Measurements from ENCODE around the gene PYGB. TPM values are rescaled to one million over a fixed set of nuclear protein-coding genes. Genes with fewer than 3 reads are reported as not detected.
A peak's percentile ranks its signal among the peaks of the same experiment; 100 is the strongest.

The PYGB gene
- total RNA-seq, 2 donors from 2014 or later, result 43.7 to 48.3 TPM

- H3K9me3 Mint-ChIP-seq, result no peaks in the 10 kb centered on the region
- H3K4me1 Mint-ChIP-seq (ENCODE audit: low read depth), result no peaks in the 10 kb centered on the region
- H3K27ac Mint-ChIP-seq, result peak overlapping the region; percentile 30
- no peak overlapping the region for H3K4me3 Mint-ChIP-seq
- DNase-seq (no peak), ATAC-seq (replicated peaks in 1 of 2) (no peak)
- H3K27me3 Mint-ChIP-seq (ENCODE audit: low read depth), result no peaks in the 10 kb centered on the region
- H3K36me3 Mint-ChIP-seq (ENCODE audit: insufficient read depth in 2 of 2), result no peaks in the 10 kb centered on the region
Observed at GRCh38 chr20:25293507-25293906, 45.6 kb downstream of the PYGB start.

- ATAC-seq (replicated peaks in 1 of 2) (no peak), DNase-seq (no peak)
- H3K36me3 Mint-ChIP-seq (ENCODE audit: insufficient read depth in 2 of 2), result no peaks in the 10 kb centered on the region
- no peaks in the 10 kb centered on the region for H3K4me1 Mint-ChIP-seq (ENCODE audit: low read depth)
- no peaks in the 10 kb centered on the region for H3K9me3 Mint-ChIP-seq
- H3K27me3 Mint-ChIP-seq (ENCODE audit: low read depth), result no peaks in the 10 kb centered on the region
- no peak overlapping the region for H3K4me3 Mint-ChIP-seq
- peak overlapping the region; percentile 30 for H3K27ac Mint-ChIP-seq
Observed at GRCh38 chr20:25293910-25294458, 46.1 kb downstream of the PYGB start.

GRCh38 chr20:25294459-25295385 is 46.8 kb downstream of the PYGB start:
- Mint-ChIP-seq H3K9me3 (no peaks in the 10 kb centered on the region), H3K27ac (no peak overlapping the region), H3K4me1 (ENCODE audit: low read depth) (no peaks in the 10 kb centered on the region), H3K4me3 (no peak overlapping the region), H3K27me3 (ENCODE audit: low read depth) (no peaks in the 10 kb centered on the region), H3K36me3 (ENCODE audit: insufficient read depth in 2 of 2) (no peaks in the 10 kb centered on the region)
- ATAC-seq (replicated peaks in 1 of 2) (peak; percentile 69 to 74), DNase-seq (peak; percentile 60 to 67)

- ATAC-seq (replicated peaks in 1 of 2) (no peak), DNase-seq (no peak)
- Mint-ChIP-seq H3K27me3 (ENCODE audit: low read depth) (no peaks in the 10 kb centered on the region), H3K9me3 (no peaks in the 10 kb centered on the region), H3K4me3 (no peak overlapping the region), H3K27ac (no peak overlapping the region), H3K36me3 (ENCODE audit: insufficient read depth in 2 of 2) (no peaks in the 10 kb centered on the region), H3K4me1 (ENCODE audit: low read depth) (no peaks in the 10 kb centered on the region)
Observed at GRCh38 chr20:25295386-25296093, 47.7 kb downstream of the PYGB start.

GRCh38 chr20:25296094-25297093 is 48.5 kb downstream of the PYGB start:
- peak; percentile 35 to 46 for ATAC-seq (replicated peaks in 1 of 2)
- no peaks in the 10 kb centered on the region for H3K36me3 Mint-ChIP-seq (ENCODE audit: insufficient read depth in 2 of 2)
- no peaks in the 10 kb centered on the region for H3K4me1 Mint-ChIP-seq (ENCODE audit: low read depth)
- H3K4me3 Mint-ChIP-seq, result no peak overlapping the region
- no peaks in the 10 kb centered on the region for H3K9me3 Mint-ChIP-seq
- peak; percentile 34 to 35 for DNase-seq
- H3K27me3 Mint-ChIP-seq (ENCODE audit: low read depth), result no peaks in the 10 kb centered on the region
- H3K27ac Mint-ChIP-seq, result no peak overlapping the region

GRCh38 chr20:25297141-25297905 is 49.4 kb downstream of the PYGB start:
- H3K27me3 Mint-ChIP-seq (ENCODE audit: low read depth), result no peaks in the 10 kb centered on the region
- no peaks in the 10 kb centered on the region for H3K9me3 Mint-ChIP-seq
- DNase-seq (no peak), ATAC-seq (replicated peaks in 1 of 2) (peak in 1 of 2 donors; percentile 6)
- no peak overlapping the region for H3K27ac Mint-ChIP-seq
- no peaks in the 10 kb centered on the region for H3K36me3 Mint-ChIP-seq (ENCODE audit: insufficient read depth in 2 of 2)
- H3K4me3 Mint-ChIP-seq, result no peak overlapping the region
- no peaks in the 10 kb centered on the region for H3K4me1 Mint-ChIP-seq (ENCODE audit: low read depth)

GRCh38 chr20:25299806-25300205 is 51.9 kb downstream of the PYGB start:
- no peak for ATAC-seq (replicated peaks in 1 of 2)
- H3K9me3 Mint-ChIP-seq, result no peaks in the 10 kb centered on the region
- no peak overlapping the region for H3K27ac Mint-ChIP-seq

GRCh38 chr20:25300496-25301170 is 52.7 kb downstream of the PYGB start:
- H3K9me3 Mint-ChIP-seq, result no peaks in the 10 kb centered on the region
- no peak overlapping the region for H3K4me3 Mint-ChIP-seq
- ATAC-seq (replicated peaks in 1 of 2), result no peak
- H3K27me3 Mint-ChIP-seq (ENCODE audit: low read depth), result no peaks in the 10 kb centered on the region
- no peak for DNase-seq
- H3K4me1 Mint-ChIP-seq (ENCODE audit: low read depth), result no peaks in the 10 kb centered on the region
- peak overlapping the region; percentile 40 for H3K27ac Mint-ChIP-seq
- H3K36me3 Mint-ChIP-seq (ENCODE audit: insufficient read depth in 2 of 2), result no peaks in the 10 kb centered on the region

More at GRCh38 chr20:25299806-25300205, 51.9 kb downstream of the PYGB start:
- Mint-ChIP-seq H3K4me1 (ENCODE audit: low read depth) (no peaks in the 10 kb centered on the region), H3K27me3 (ENCODE audit: low read depth) (no peaks in the 10 kb centered on the region), H3K4me3 (no peak overlapping the region), H3K36me3 (ENCODE audit: insufficient read depth in 2 of 2) (no peaks in the 10 kb centered on the region)
- DNase-seq, result no peak

- H3K27ac Mint-ChIP-seq, result peak overlapping the region; percentile 40
- peak in 1 of 2 donors; percentile 10 for ATAC-seq (replicated peaks in 1 of 2)
- no peak overlapping the region for H3K4me3 Mint-ChIP-seq
- H3K4me1 Mint-ChIP-seq (ENCODE audit: low read depth), result no peaks in the 10 kb centered on the region
- H3K36me3 Mint-ChIP-seq (ENCODE audit: insufficient read depth in 2 of 2), result no peaks in the 10 kb centered on the region
- no peaks in the 10 kb centered on the region for H3K9me3 Mint-ChIP-seq
- DNase-seq, result no peak
- no peaks in the 10 kb centered on the region for H3K27me3 Mint-ChIP-seq (ENCODE audit: low read depth)
Observed at GRCh38 chr20:25301357-25301920, 53.6 kb downstream of the PYGB start.

GRCh38 chr20:25302596-25302995 is 54.7 kb downstream of the PYGB start:
- ATAC-seq (replicated peaks in 1 of 2) (peak; percentile 4 to 16), DNase-seq (no peak)
- no peaks in the 10 kb centered on the region for H3K4me1 Mint-ChIP-seq (ENCODE audit: low read depth)
- H3K4me3 Mint-ChIP-seq, result no peak overlapping the region
- H3K36me3 Mint-ChIP-seq (ENCODE audit: insufficient read depth in 2 of 2), result peaks cover 0 to 2% of the 10 kb centered on the region in 2 donors
- no peaks in the 10 kb centered on the region for H3K27me3 Mint-ChIP-seq (ENCODE audit: low read depth)
- no peaks in the 10 kb centered on the region for H3K9me3 Mint-ChIP-seq
- H3K27ac Mint-ChIP-seq, result no peak overlapping the region

GRCh38 chr20:25303292-25304024 is 55.6 kb downstream of the PYGB start:
- Mint-ChIP-seq H3K9me3 (no peaks in the 10 kb centered on the region), H3K4me3 (no peak overlapping the region), H3K27me3 (ENCODE audit: low read depth) (no peaks in the 10 kb centered on the region), H3K27ac (no peak overlapping the region), H3K36me3 (ENCODE audit: insufficient read depth in 2 of 2) (peaks cover 0 to 2% of the 10 kb centered on the region in 2 donors), H3K4me1 (ENCODE audit: low read depth) (no peaks in the 10 kb centered on the region)
- ATAC-seq (replicated peaks in 1 of 2) (no peak), DNase-seq (no peak)
